ENCODE results near the gene CBLL1. TPM values are rescaled to one million over a fixed set of nuclear protein-coding genes. Genes with fewer than 3 reads are reported as not detected.

The CBLL1 gene
- total RNA-seq, 1 experiment from 2014 or later = 29.8 TPM

DNA sequence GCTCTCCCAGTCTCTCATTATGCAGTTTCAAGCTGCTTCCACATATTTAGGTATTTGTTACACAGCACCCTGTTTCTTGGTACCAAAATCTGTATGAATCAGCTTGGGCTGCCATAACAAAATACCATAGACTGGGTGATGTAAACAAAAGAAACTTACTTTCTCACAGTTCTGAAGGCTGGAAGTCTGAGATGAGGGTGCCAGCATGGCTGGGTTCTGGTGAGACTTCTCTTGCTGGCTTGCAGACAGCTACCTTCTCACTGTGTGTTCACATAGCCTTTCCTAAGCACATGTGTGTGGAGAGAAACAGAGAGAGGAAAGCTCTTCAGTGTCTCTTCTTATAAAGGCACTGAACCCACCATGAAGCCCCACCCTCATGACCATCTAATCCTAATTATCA lies 15.7 kb upstream of the CBLL1 start:
- no peak for DNase-seq (ENCODE audit: low spot score)
- no peak for TF ChIP-seq EMX1 (CRISPR knock-in tag; IDR thresholded peaks at IDR 0.05)
- TF ChIP-seq NR2C2 (CRISPR knock-in tag; IDR thresholded peaks at IDR 0.05) = no peak
- TF ChIP-seq FOXJ3 (CRISPR knock-in tag; IDR thresholded peaks at IDR 0.05; ENCODE audit: borderline replicate concordance) = no peak
- no peak for TF ChIP-seq ZNF232 (CRISPR knock-in tag; IDR thresholded peaks at IDR 0.05)
- TF ChIP-seq, protein P1, sequence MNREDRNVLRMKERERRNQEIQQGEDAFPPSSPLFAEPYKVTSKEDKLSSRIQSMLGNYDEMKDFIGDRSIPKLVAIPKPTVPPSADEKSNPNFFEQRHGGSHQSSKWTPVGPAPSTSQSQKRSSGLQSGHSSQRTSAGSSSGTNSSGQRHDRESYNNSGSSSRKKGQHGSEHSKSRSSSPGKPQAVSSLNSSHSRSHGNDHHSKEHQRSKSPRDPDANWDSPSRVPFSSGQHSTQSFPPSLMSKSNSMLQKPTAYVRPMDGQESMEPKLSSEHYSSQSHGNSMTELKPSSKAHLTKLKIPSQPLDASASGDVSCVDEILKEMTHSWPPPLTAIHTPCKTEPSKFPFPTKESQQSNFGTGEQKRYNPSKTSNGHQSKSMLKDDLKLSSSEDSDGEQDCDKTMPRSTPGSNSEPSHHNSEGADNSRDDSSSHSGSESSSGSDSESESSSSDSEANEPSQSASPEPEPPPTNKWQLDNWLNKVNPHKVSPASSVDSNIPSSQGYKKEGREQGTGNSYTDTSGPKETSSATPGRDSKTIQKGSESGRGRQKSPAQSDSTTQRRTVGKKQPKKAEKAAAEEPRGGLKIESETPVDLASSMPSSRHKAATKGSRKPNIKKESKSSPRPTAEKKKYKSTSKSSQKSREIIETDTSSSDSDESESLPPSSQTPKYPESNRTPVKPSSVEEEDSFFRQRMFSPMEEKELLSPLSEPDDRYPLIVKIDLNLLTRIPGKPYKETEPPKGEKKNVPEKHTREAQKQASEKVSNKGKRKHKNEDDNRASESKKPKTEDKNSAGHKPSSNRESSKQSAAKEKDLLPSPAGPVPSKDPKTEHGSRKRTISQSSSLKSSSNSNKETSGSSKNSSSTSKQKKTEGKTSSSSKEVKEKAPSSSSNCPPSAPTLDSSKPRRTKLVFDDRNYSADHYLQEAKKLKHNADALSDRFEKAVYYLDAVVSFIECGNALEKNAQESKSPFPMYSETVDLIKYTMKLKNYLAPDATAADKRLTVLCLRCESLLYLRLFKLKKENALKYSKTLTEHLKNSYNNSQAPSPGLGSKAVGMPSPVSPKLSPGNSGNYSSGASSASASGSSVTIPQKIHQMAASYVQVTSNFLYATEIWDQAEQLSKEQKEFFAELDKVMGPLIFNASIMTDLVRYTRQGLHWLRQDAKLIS (CRISPR knock-in tag; IDR thresholded peaks at IDR 0.05; ENCODE audit: borderline replicate concordance) = no peak
- no peak for TF ChIP-seq PRRX2 (CRISPR knock-in tag; IDR thresholded peaks at IDR 0.05)
- TF ChIP-seq, protein P2, sequence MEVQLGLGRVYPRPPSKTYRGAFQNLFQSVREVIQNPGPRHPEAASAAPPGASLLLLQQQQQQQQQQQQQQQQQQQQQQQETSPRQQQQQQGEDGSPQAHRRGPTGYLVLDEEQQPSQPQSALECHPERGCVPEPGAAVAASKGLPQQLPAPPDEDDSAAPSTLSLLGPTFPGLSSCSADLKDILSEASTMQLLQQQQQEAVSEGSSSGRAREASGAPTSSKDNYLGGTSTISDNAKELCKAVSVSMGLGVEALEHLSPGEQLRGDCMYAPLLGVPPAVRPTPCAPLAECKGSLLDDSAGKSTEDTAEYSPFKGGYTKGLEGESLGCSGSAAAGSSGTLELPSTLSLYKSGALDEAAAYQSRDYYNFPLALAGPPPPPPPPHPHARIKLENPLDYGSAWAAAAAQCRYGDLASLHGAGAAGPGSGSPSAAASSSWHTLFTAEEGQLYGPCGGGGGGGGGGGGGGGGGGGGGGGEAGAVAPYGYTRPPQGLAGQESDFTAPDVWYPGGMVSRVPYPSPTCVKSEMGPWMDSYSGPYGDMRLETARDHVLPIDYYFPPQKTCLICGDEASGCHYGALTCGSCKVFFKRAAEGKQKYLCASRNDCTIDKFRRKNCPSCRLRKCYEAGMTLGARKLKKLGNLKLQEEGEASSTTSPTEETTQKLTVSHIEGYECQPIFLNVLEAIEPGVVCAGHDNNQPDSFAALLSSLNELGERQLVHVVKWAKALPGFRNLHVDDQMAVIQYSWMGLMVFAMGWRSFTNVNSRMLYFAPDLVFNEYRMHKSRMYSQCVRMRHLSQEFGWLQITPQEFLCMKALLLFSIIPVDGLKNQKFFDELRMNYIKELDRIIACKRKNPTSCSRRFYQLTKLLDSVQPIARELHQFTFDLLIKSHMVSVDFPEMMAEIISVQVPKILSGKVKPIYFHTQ (CRISPR knock-in tag; IDR thresholded peaks at IDR 0.05) = no peak
- no peak for TF ChIP-seq ZNF121 (CRISPR knock-in tag; IDR thresholded peaks at IDR 0.05)
- no peak for TF ChIP-seq PRDM15 (CRISPR knock-in tag; IDR thresholded peaks at IDR 0.05)
- TF ChIP-seq, protein P3, sequence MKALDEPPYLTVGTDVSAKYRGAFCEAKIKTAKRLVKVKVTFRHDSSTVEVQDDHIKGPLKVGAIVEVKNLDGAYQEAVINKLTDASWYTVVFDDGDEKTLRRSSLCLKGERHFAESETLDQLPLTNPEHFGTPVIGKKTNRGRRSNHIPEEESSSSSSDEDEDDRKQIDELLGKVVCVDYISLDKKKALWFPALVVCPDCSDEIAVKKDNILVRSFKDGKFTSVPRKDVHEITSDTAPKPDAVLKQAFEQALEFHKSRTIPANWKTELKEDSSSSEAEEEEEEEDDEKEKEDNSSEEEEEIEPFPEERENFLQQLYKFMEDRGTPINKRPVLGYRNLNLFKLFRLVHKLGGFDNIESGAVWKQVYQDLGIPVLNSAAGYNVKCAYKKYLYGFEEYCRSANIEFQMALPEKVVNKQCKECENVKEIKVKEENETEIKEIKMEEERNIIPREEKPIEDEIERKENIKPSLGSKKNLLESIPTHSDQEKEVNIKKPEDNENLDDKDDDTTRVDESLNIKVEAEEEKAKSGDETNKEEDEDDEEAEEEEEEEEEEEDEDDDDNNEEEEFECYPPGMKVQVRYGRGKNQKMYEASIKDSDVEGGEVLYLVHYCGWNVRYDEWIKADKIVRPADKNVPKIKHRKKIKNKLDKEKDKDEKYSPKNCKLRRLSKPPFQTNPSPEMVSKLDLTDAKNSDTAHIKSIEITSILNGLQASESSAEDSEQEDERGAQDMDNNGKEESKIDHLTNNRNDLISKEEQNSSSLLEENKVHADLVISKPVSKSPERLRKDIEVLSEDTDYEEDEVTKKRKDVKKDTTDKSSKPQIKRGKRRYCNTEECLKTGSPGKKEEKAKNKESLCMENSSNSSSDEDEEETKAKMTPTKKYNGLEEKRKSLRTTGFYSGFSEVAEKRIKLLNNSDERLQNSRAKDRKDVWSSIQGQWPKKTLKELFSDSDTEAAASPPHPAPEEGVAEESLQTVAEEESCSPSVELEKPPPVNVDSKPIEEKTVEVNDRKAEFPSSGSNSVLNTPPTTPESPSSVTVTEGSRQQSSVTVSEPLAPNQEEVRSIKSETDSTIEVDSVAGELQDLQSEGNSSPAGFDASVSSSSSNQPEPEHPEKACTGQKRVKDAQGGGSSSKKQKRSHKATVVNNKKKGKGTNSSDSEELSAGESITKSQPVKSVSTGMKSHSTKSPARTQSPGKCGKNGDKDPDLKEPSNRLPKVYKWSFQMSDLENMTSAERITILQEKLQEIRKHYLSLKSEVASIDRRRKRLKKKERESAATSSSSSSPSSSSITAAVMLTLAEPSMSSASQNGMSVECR (CRISPR knock-in tag; IDR thresholded peaks at IDR 0.05; ENCODE audit: borderline replicate concordance) = no peak
- no peak for TF ChIP-seq ATF6 (CRISPR knock-in tag; IDR thresholded peaks at IDR 0.05)
- TF ChIP-seq, protein P4, sequence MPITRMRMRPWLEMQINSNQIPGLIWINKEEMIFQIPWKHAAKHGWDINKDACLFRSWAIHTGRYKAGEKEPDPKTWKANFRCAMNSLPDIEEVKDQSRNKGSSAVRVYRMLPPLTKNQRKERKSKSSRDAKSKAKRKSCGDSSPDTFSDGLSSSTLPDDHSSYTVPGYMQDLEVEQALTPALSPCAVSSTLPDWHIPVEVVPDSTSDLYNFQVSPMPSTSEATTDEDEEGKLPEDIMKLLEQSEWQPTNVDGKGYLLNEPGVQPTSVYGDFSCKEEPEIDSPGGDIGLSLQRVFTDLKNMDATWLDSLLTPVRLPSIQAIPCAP (CRISPR knock-in tag; IDR thresholded peaks at IDR 0.05) = no peak
- no peak for TF ChIP-seq MXD4 (CRISPR knock-in tag; IDR thresholded peaks at IDR 0.05; ENCODE audit: borderline replicate concordance)
- TF ChIP-seq, protein P5, sequence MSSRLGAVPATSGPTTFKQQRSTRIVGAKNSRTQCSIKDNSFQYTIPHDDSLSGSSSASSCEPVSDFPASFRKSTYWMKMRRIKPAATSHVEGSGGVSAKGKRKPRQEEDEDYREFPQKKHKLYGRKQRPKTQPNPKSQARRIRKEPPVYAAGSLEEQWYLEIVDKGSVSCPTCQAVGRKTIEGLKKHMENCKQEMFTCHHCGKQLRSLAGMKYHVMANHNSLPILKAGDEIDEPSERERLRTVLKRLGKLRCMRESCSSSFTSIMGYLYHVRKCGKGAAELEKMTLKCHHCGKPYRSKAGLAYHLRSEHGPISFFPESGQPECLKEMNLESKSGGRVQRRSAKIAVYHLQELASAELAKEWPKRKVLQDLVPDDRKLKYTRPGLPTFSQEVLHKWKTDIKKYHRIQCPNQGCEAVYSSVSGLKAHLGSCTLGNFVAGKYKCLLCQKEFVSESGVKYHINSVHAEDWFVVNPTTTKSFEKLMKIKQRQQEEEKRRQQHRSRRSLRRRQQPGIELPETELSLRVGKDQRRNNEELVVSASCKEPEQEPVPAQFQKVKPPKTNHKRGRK (CRISPR knock-in tag; IDR thresholded peaks at IDR 0.05; ENCODE audit: borderline replicate concordance) = no peak
- no peak for TF ChIP-seq CREB1 (CRISPR knock-in tag; IDR thresholded peaks at IDR 0.05)
- TF ChIP-seq ZNF396 (CRISPR knock-in tag; IDR thresholded peaks at IDR 0.05; ENCODE audit: borderline replicate concordance) = no peak
- peaks cover 6% of the 10 kb centered on the region; the same call in 1 of the 2 replicates for H3K36me3 Mint-ChIP-seq
- no peak overlapping the region for H3K27ac Mint-ChIP-seq
- H3K9me3 Mint-ChIP-seq = peaks cover 14% of the 10 kb centered on the region
- H3K4me1 Mint-ChIP-seq = no peaks in the 10 kb centered on the region
- H3K4me3 Mint-ChIP-seq = no peak overlapping the region
- ATAC-seq = no peak
- ChIA-PET CTCF (interaction anchor here (1.1 to 1.9 kb wide), 2 partner anchors 15 to 146 kb away, joined by 3 to 6 read pairs; partner anchors contain the start of gene CBLL1), POLR2A (no interaction called here)
- peaks cover 8% of the 10 kb centered on the region for H3K27me3 Mint-ChIP-seq (ENCODE audit: low read depth)

All from WTC11 (cell line).